GM23338 (cell line): ENCODE measurements around the gene SELENOH. TPM values are rescaled to one million over a fixed set of nuclear protein-coding genes. Genes with fewer than 3 reads are reported as not detected.
A peak's percentile ranks its signal among the peaks of the same experiment; 100 is the strongest.

Experiments
- ATAC-seq: fragments of 200-7000 bp; cut with Tn5 transposase; 3 replicates; pipeline ENCODE4 v1.9.1; 2020
- DNase-seq: peaks from one replicate; pipeline ENCODE4 v3.0.0-alpha.2; 2015; ENCODE audit warnings: low spot score
- H2AFZ ChIP-seq: fragments of 200-600 bp; sonication (generic); 2 replicates; pipeline ENCODE4 v1.8.0; 2016; ENCODE audit warnings: antibody characterized with exemption, mild to moderate bottlenecking, moderate library complexity
- H3F3A ChIP-seq: fragments of 200-600 bp; sonication (generic); replicated peaks from 2 replicates; pipeline ENCODE4 v1.8.0; 2017; ENCODE audit warnings: antibody characterized with exemption, mixed run types, low read depth
- H3K27ac ChIP-seq: fragments of 200-600 bp; sonication (generic); 2 replicates; pipeline ENCODE4 v1.6.1; 2016; ENCODE audit warnings: low read depth
- H3K27me3 ChIP-seq: fragments of 200-600 bp; sonication (generic); 2 replicates; pipeline ENCODE4 v1.8.0; 2016; ENCODE audit warnings: mild to moderate bottlenecking, mixed run types, moderate library complexity; ENCODE audit not compliant: insufficient read depth
- H3K36me3 ChIP-seq: fragments of 200-600 bp; sonication (generic); 2 replicates; pipeline ENCODE4 v1.8.0; 2016; ENCODE audit warnings: mild to moderate bottlenecking; ENCODE audit not compliant: insufficient read depth
- H3K4me1 ChIP-seq: fragments of 200-600 bp; sonication (generic); 2 replicates; pipeline ENCODE4 v1.8.0; 2016; ENCODE audit warnings: mild to moderate bottlenecking, moderate library complexity; ENCODE audit not compliant: insufficient read depth
- H3K4me2 ChIP-seq: fragments of 200-600 bp; sonication (generic); 2 replicates; pipeline ENCODE4 v1.7.1; 2017; ENCODE audit warnings: mixed run types
- H3K4me3 ChIP-seq: fragments of 200-600 bp; sonication (generic); 2 replicates; pipeline ENCODE4 v1.6.1; 2016; ENCODE audit warnings: mixed run types
- H3K79me2 ChIP-seq: fragments of 200-600 bp; sonication (generic); replicated peaks from 2 replicates; pipeline ENCODE4 v1.8.0; 2017; ENCODE audit warnings: mild to moderate bottlenecking; ENCODE audit not compliant: insufficient read depth
- H3K9me2 ChIP-seq: fragments of 200-600 bp; sonication (generic); 2 replicates; pipeline ENCODE4 v1.8.0; 2017; ENCODE audit not compliant: insufficient read depth
- H4K20me1 ChIP-seq: fragments of 200-600 bp; sonication (generic); replicated peaks from 2 replicates; pipeline ENCODE4 v1.8.0; 2017; ENCODE audit warnings: mild to moderate bottlenecking; ENCODE audit not compliant: insufficient read depth
- H3K27ac Mint-ChIP-seq: 2 replicates; pipeline ENCODE4 v1.8.0; 2020; ENCODE audit warnings: inconsistent platforms, mild to moderate bottlenecking, moderate library complexity, mixed read lengths
- H3K27me3 Mint-ChIP-seq: 3 replicates; pipeline ENCODE4 v1.8.0; 2022; ENCODE audit warnings: low read depth, mild to moderate bottlenecking, moderate library complexity, mixed read lengths, inconsistent platforms; ENCODE audit not compliant: insufficient read depth, poor library complexity
- H3K36me3 Mint-ChIP-seq: 3 replicates; pipeline ENCODE4 v1.8.0; 2021; ENCODE audit warnings: low read depth, mild to moderate bottlenecking, inconsistent platforms, moderate library complexity, mixed read lengths
- H3K4me1 Mint-ChIP-seq: 3 replicates; pipeline ENCODE4 v1.8.0; 2020; ENCODE audit warnings: mild to moderate bottlenecking, inconsistent platforms, mixed read lengths
- H3K4me3 Mint-ChIP-seq: 3 replicates; pipeline ENCODE4 v1.8.0; 2021; ENCODE audit warnings: moderate library complexity, mild to moderate bottlenecking, inconsistent platforms, mixed read lengths
- H3K9me3 Mint-ChIP-seq: 3 replicates; pipeline ENCODE4 v1.8.0; 2020; ENCODE audit warnings: moderate library complexity, mild to moderate bottlenecking, inconsistent platforms, mixed read lengths
- CREB1 ChIP-seq: fragments of 250-450 bp; sonication (Bioruptor Pico); IDR thresholded peaks from 2 replicates; pipeline ENCODE4 v1.5.0; 2020; ENCODE audit warnings: low read depth, mild to moderate bottlenecking, moderate library complexity
- POLR2AphosphoS5 ChIP-seq: IDR thresholded peaks from 2 replicates; pipeline ENCODE4 v1.6.1; 2016; ENCODE audit warnings: antibody characterized with exemption, low read depth
- STAT1 ChIP-seq: IDR thresholded peaks from one replicate; pipeline ENCODE4 v1.6.1; 2016; ENCODE audit warnings: antibody characterized with exemption; ENCODE audit not compliant: unreplicated experiment
- ZNF114 ChIP-seq: fragments of 250-450 bp; sonication (Bioruptor Pico); IDR thresholded peaks from 2 replicates; pipeline ENCODE4 v1.5.0; 2020; ENCODE audit warnings: mild to moderate bottlenecking, moderate library complexity
- ZNF331 ChIP-seq: fragments of 250-450 bp; sonication (Bioruptor Pico); IDR thresholded peaks from 2 replicates; pipeline ENCODE4 v1.5.0; 2020; ENCODE audit warnings: low read depth, mild to moderate bottlenecking, moderate library complexity
- ZNF462 ChIP-seq: fragments of 250-450 bp; sonication (Bioruptor Pico); IDR thresholded peaks from 2 replicates; pipeline ENCODE4 v1.5.0; 2020; ENCODE audit warnings: mild to moderate bottlenecking, moderate library complexity
- polyA plus RNA-seq: library from polyadenylated mRNA; unstranded; fragments of >200 nt; fragmentation: Nextera tagmentation; extraction: Ambion mirVana; gene quantifications from 2 replicates; pipeline ENCODE4 v1.2.1, GENCODE V29; 2016
- total RNA-seq: library from RNA; depleted of rRNA; stranded (reverse); fragments of >200 nt; shearing (Covaris generic); gene quantifications from 2 replicates; pipeline ENCODE4 v1.2.3, GENCODE V29; 2014

The SELENOH gene
- total and polyA plus RNA-seq, 2 experiments from 2014 or later, result 282 to 379 TPM

GRCh38 chr11:57758174-57758573 lies 16.9 kb downstream of the SELENOH start:
- peaks cover 14% of the 10 kb centered on the region for H3K79me2 ChIP-seq
- ATAC-seq, result no peak
- no peak overlapping the region for H3K27ac ChIP-seq
- peaks cover 6% of the 10 kb centered on the region for H3K27me3 Mint-ChIP-seq
- H3K9me2 ChIP-seq, result no peaks in the 10 kb centered on the region
- no peaks in the 10 kb centered on the region for H3K4me1 ChIP-seq
- no peak overlapping the region for H3K4me3 Mint-ChIP-seq
- H3K27me3 ChIP-seq, result no peaks in the 10 kb centered on the region
- H3K36me3 ChIP-seq, result no peaks in the 10 kb centered on the region
- TF ChIP-seq ZNF462 (CRISPR knock-in tag), result no peak
- no peak for TF ChIP-seq POLR2AphosphoS5
- no peak for TF ChIP-seq ZNF331 (CRISPR knock-in tag)
- H2AFZ ChIP-seq, result no peak overlapping the region
- 0 out of 2 replicates have a peak, but pooled peaks cover 1% of the 10 kb centered on the region for H3F3A ChIP-seq
- no peaks in the 10 kb centered on the region for H4K20me1 ChIP-seq
- no peaks in the 10 kb centered on the region for H3K9me3 Mint-ChIP-seq
- no peak overlapping the region for H3K27ac Mint-ChIP-seq
- H3K4me1 Mint-ChIP-seq, result peaks cover 3% of the 10 kb centered on the region; the same call in 2 of the 3 replicates
- H3K36me3 Mint-ChIP-seq, result peaks cover 2% of the 10 kb centered on the region; the same call in 1 of the 3 replicates
- no peak overlapping the region for H3K4me3 ChIP-seq
- no peak for DNase-seq
- no peak overlapping the region for H3K4me2 ChIP-seq

- peak; percentile 98 for DNase-seq
- H3K27me3 Mint-ChIP-seq, result peaks cover 3% of the 10 kb centered on the region
- TF ChIP-seq STAT1, result no peak
- peak; percentile 81 for TF ChIP-seq CREB1 (CRISPR knock-in tag)
- TF ChIP-seq ZNF114 (CRISPR knock-in tag), result no peak
- no peak for TF ChIP-seq ZNF331 (CRISPR knock-in tag)
These were observed 20.3 kb downstream of the SELENOH start, which contains the start of gene CTNND1 for GRCh38 chr11:57761301-57762234. Gene CTNND1, plus strand, starts transcription at chr11:57761802. Its CDS starts 29,677 bp downstream, at chr11:57791479.

More at GRCh38 chr11:57761301-57762234, 20.3 kb downstream of the SELENOH start, which contains the start of gene CTNND1:
- Mint-ChIP-seq H3K4me3 (peak within 1 kb of the TSS; percentile 98), H3K9me3 (no peaks in the 10 kb centered on the region), H3K36me3 (peaks cover 5% of the 10 kb centered on the region; the same call in 2 of the 3 replicates), H3K27ac (peak within 1 kb of the TSS; percentile 99), H3K4me1 (peaks cover 24% of the 10 kb centered on the region)
- Histone ChIP-seq H3K79me2 (peaks cover 48% of the 10 kb centered on the region), H3K27me3 (no peaks in the 10 kb centered on the region), H3K27ac (peak within 1 kb of the TSS; percentile 98), H3K36me3 (no peaks in the 10 kb centered on the region), H3K4me1 (peaks cover 17% of the 10 kb centered on the region), H2AFZ (no peak within 1 kb of the TSS), H3K4me2 (peak within 1 kb of the TSS; percentile 82), H3K9me2 (no peaks in the 10 kb centered on the region), H3F3A (no peaks in the 10 kb centered on the region), H3K4me3 (peak within 1 kb of the TSS; percentile 62), H4K20me1 (peaks cover 4% of the 10 kb centered on the region)
- peak; percentile 95 for ATAC-seq
